NCI-H187 (cell line): ENCODE results near the gene EDN2.
A peak's percentile ranks its signal among the peaks of the same experiment; 100 is the strongest.

ENCODE experiments used
- DNase-seq, 2 experiments: peaks; one replicate each; lab custom pipeline; 2025; lab: John Stamatoyannopoulos, UW

The EDN2 gene

DNA sequence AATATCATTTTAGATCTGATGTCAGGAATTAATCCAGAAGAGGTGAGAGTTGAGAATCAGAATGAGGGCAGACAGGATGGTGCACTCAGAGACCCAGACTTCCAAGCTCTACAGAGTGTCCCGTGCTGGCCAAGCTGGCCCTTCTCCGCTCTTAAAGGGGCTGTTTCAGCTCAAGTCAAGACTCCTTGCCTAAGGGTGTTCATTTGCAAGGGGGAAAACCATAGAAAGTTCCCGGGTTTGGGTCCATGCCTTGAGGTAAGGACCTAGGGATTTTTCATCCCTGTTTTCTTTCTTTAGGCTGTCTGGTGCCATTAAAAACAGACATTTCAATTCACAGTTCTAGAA, 47.5 kb downstream of the EDN2 start:
- no peak for DNase-seq

DNA sequence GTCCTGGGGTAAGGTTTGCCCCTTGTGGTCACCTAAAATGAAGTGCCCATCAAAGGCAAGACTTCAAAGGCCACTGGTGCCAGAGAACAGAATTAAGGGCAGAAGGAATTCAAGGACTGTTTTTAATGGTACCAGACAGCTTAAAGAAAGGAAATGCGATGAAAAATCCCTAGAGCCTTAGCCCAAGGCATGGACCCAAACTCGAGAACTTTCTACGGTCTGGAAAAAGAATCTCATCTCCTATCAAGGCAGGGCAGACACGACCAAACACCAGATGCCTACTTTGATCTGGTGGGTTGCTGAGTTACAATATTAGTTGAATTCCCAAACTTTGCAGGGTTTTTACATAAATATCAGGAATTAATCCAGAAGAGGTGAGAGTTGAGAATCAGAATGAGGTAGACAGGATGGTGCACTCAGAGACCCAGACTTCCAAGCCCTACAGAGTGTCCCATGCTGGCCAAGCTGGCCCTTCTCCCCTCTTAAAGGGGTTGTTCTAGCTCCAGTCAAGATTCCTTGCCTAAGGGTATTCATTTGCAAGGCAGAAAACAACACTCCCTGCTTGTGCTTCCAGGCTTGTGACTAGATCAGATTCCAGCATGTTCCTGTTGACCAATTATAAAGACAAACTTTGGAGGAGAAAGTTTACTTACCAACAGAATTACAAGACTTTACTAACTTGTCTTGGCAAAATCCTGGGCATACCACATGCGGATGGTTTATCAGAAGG, 48.0 kb downstream of the EDN2 start:
- no peak for DNase-seq

DNA sequence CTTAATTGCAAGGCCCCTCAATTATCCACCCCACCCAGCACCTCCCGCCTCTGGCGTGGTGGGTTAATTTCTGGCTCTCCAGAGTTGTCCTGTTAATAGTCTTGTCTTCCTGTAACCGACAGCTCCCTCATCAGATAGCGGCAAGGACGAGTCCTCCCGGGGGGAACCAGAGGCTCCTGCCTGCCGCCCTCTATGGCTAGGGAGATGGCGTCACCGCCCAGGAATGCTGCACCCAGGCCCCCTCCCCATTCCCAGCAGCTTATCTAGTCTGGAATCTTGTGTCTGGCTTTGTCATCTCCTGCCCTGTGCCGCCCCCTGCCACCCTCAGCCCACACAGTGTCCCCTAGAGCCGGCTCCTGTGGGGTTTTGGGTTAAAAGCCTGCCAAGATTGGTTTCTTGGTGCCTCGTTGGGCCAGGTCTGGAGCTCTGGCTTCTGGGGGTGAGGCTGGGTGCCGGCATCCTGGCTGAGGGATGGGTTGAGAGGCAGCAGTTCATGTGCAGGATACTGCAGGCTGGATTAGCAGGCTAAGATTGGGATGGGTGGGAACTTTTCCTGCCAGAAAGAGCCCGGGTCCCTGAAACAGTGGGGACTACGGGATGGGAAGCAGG, 48.8 kb downstream of the EDN2 start:
- DNase-seq: no peak

DNA sequence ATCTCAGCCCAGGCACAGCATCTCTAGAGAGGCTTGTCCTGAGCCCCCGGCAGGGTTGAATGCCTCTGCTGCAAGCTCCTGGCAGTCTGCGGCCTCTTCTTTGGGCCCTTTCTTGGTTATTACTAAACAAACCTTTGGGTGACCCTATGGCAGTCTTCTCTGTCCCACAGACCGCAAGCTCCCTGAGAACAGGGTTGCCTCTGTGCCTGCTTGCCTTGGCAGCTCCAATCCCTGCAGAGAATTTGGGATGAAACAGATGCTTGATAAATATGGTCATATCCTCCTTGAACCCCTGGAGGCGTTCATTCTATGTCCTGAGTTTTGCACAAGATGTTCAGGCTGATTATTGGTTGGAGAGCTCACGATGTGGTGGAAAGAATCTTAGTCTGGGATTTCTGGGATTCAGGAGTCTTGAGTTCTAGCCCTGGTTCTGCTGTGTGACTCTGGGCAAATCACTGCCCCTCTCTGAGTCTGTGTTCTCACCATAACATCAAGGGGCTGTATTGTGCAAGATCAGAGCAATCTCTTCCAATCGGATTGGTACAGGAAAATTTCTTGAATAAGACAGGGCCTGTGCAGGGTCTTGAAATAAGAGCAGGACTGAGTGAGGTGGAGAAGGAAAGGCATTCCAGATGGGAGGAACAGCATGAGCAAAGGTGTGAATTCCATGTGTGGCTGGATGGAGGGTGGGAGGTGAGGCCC, 49.6 kb downstream of the EDN2 start:
- no peak for DNase-seq

DNA sequence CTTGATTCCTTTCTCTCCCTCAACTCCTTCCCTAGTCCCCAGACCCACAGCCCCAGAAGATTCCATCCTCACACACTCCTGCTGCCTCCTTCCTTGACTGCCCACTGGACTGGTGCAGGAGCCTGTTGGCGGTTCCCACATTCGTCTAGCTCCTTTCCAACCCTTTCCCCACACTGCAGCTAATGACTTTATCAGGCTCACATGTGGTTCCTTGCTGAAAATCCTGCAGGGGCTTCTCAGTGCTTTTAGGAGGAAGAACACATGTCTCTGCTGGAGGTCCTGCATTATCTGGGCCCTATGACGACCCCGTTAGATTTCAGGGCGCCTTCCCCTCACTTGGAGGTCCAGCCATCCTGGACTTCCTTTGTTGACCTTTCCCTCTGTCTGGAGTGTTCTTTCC, 50.2 kb downstream of the EDN2 start:
- no peak for DNase-seq

DNA sequence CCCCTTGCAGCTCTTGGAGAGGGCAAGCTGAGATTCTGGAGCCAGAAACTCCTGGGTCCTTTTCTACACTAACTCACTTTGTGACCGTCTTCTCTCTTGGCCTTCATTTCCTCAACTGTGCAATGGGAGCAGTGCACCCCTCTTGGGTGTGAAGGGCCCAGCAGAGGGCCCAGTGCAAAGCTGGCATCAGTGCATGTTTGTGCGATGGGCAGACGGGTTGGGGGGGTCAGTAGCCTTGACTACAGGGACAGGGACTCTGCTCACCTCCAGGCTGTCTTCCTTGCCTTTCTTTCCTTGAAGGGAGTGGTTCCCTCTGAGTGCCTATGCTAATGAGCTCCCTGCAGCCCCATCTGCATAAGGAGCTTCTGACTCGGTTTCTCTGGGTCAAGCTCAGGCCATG, 51.0 kb downstream of the EDN2 start:
- DNase-seq: no peak

DNA sequence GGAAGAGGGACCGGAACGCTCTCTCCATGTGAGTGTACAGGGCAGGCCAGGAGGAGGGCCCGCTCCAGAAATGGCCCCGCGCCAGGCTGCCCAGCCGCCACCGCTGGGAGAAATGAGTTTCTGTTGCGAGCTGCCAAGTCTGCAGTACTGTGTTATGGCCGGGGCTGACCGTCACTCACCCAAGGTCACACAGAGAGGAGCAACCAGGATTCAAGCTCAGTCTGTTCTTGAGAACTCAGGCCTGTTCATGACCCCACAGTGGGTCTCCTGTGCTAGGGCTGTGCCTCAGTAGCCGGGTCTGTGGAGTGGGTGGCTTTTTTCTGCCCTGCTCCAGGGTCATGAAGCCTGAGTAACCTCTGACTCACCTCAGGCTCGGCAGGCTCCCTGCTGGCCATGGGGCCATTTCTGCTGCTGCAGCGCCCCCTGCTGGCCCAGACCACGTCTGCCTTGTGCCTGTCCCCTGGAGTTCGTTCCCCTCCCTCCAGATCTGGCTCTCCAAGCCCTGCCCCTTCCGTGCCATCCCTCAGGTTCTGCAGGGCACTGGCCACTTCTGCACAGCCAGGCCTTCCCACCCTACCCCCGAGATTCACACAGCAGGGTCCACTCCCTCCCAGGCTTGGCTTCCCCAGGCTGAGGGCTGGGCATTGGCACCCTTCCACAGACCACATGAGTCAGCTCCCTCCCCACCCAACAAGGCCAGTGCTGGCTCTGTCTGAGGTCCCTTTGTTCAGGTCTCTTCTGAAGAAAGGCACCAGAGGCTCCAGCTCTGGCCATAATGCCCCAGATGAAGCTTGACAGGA, 51.8 kb downstream of the EDN2 start:
- peak in 1 of 2 experiments; percentile 9 for DNase-seq

DNA sequence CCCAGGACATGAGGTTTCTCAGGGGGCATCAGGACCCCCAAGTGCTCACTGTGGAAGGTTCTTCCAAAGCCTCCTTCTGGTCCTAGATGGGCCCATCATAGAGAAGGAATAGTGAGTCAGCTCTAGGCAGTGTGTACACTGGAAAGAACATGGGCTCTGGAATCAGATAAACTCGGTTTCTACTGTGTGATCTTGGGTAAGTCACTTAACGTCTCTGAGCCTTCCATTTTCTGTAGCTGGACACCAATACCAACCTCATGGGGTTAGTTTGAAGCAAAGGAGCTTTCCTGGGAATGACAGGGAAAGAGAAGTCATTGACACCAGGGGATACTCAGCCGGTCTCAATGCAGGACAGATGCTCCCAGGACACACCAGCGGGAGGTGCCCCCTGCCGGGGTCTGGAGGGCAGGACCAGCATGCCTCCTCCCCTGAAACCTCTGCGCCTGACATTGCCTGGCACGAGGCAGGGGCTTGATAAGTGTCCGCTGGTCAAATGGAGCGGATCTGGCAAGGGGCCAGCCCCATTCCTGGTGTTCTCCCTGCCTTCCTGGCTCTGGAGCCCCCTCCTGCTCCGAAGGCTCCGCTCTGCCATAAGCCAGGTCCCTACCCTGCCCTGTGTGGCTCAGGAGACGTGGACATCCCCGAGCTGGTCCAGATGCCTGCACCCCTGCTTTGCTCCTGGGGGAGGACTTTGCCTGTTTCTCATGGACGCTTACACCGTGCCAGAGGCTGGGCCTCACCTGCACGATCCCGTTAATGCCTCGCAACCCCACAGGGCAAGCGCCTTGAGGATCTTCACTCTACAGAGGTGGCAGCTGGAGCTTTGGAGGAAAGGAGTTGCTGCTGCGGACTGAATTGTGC, 52.8 kb downstream of the EDN2 start:
- no peak for DNase-seq

DNA sequence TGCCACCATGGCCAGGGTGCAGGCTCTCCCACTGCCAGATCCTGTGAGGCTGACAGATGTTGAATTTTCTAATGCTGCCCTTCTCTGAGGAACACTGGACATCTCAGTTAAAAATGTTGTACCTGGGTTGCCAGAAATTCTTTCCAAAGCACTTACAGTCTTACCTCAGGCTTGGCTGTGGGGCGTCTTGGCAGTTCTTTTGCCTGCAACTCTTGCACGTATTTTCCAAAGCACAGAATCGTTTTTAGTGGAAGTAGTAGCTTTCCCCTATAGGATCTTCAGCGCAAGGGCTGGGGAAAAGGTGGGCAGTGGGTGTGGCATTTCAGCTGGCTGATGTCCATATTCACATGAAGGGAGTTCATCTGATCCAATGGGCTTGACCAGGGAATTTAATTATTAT, 53.9 kb downstream of the EDN2 start:
- no peak for DNase-seq

DNA sequence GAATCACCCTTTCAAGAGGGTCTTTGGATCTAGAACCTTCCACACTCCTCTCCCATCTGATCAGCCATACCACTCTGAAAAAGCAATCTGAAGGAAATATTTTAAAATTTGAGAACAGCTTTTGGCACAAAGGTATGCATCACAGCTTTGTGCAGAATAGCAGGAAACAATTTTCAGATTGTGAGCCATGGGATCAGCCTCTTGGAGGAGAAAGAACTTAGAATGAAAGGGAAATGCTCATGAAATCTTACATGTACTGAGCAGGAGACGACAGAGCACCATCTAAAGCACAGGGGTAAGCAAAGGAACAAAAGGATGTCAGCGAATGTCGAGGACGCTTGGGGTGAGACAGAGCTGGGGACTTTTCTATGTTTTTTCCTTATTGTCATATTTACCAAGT, 54.4 kb downstream of the EDN2 start:
- DNase-seq: no peak

DNA sequence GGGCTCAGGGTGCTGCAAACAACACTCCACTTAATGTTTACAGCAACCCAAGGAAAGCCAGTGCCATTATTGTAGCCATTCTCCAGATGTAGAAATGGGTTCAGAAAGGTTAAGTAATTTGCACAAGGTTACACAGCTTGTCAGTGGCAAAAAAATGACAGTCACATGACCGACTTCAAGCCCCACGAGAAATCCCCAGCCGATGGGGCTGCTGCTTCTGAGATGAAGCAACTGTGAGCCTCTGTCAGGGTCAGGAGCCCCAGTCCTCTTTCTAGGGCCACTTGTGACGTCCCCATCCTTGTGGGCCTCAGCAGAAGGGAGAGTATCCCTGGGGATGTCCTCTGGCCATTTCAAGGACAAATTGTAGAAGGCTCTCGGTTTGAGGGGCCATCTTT, 54.8 kb downstream of the EDN2 start:
- DNase-seq: no peak
